ENCODE data around the gene SACM1L.

DNA sequence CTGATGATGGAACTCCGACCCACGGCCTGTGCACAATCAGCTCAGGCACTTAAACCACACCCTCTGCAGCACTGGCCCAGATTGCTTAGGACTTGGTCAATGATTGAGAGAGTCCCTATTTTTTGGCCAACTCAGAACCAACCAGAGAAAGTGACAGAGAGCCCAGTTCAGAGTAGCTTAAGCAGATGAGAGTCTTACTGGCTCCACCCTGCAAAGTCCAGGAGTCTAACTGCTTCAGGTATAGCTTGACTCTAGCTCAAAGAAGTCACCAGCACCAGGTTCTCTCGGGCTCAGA, 87.1 kb downstream of the SACM1L start:
- TF ChIP-seq, protein P1, sequence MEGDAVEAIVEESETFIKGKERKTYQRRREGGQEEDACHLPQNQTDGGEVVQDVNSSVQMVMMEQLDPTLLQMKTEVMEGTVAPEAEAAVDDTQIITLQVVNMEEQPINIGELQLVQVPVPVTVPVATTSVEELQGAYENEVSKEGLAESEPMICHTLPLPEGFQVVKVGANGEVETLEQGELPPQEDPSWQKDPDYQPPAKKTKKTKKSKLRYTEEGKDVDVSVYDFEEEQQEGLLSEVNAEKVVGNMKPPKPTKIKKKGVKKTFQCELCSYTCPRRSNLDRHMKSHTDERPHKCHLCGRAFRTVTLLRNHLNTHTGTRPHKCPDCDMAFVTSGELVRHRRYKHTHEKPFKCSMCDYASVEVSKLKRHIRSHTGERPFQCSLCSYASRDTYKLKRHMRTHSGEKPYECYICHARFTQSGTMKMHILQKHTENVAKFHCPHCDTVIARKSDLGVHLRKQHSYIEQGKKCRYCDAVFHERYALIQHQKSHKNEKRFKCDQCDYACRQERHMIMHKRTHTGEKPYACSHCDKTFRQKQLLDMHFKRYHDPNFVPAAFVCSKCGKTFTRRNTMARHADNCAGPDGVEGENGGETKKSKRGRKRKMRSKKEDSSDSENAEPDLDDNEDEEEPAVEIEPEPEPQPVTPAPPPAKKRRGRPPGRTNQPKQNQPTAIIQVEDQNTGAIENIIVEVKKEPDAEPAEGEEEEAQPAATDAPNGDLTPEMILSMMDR (IDR thresholded peaks at IDR 0.05), result no peak
- TF ChIP-seq POLR2A (IDR thresholded peaks at IDR 0.05; ENCODE audit: low read depth) (no peak), POLR2AphosphoS5 (IDR thresholded peaks at IDR 0.05) (no peak)
